Measurements from ENCODE around the gene CEP128.
"Not testable (repeated sequence)": the region's sequence is repeated elsewhere in the genome, so short reads cannot be mapped to it uniquely, and the experiment has no call there.

CEP128 gene

GRCh38 chr14:80941241-80942185 is at the start of gene CEP128:
TSS of gene CEP128 (minus strand) at chr14:80941738.
- DNase-seq = peak; percentile 38 to 68 (median 44)

- DNase-seq = no peak
Measured at GRCh38 chr14:80988735-80989429, 47.3 kb upstream of the CEP128 start.

GRCh38 chr14:80988192-80988591 is 46.7 kb upstream of the CEP128 start:
- no peak for DNase-seq

GRCh38 chr14:80987235-80988032 is 45.9 kb upstream of the CEP128 start:
- peak; percentile 2 to 27 (median 18) for DNase-seq

- no peak for DNase-seq
Measured at GRCh38 chr14:80982711-80983110, 41.2 kb upstream of the CEP128 start.

- no peak for DNase-seq
Measured at GRCh38 chr14:80981673-80982072, 40.1 kb upstream of the CEP128 start.

GRCh38 chr14:80981156-80981555 is 39.6 kb upstream of the CEP128 start:
- DNase-seq = no peak

- DNase-seq = no peak
Measured at GRCh38 chr14:80979951-80980350, 38.4 kb upstream of the CEP128 start.

- no peak for DNase-seq
Measured at GRCh38 chr14:80978403-80978802, 36.9 kb upstream of the CEP128 start.

- DNase-seq = no peak
Measured at GRCh38 chr14:80977221-80977620, 35.7 kb upstream of the CEP128 start.

- DNase-seq = no peak
Measured at GRCh38 chr14:80974679-80975078, 33.1 kb upstream of the CEP128 start.

- DNase-seq = no peak
Measured at GRCh38 chr14:80973931-80974641, 32.5 kb upstream of the CEP128 start.

GRCh38 chr14:80965037-80965436 is 23.5 kb upstream of the CEP128 start:
- DNase-seq = no peak

- DNase-seq = no peak
Measured at GRCh38 chr14:80959496-80959895, 18.0 kb upstream of the CEP128 start.

- DNase-seq = no peak
Measured at GRCh38 chr14:80958939-80959338, 17.4 kb upstream of the CEP128 start.

- DNase-seq = no peak
Measured at GRCh38 chr14:80958226-80958625, 16.7 kb upstream of the CEP128 start.

- DNase-seq = no peak
Measured at GRCh38 chr14:80957613-80958012, 16.1 kb upstream of the CEP128 start.

GRCh38 chr14:80956922-80957321 is 15.4 kb upstream of the CEP128 start:
- no peak for DNase-seq

GRCh38 chr14:80956102-80956501 is 14.6 kb upstream of the CEP128 start:
- DNase-seq = no peak

GRCh38 chr14:80955416-80955941 is 13.9 kb upstream of the CEP128 start, which contains the start of gene TSHR:
TSS of gene TSHR (plus strand) at chr14:80955621. CDS start at chr14:80955681, 60 bp downstream.
- peak in 1 of 4 experiments; percentile 9 for DNase-seq

GRCh38 chr14:80954687-80955299 is 13.3 kb upstream of the CEP128 start:
- peak in 3 of 4 experiments; percentile 30 to 55 (median 49) for DNase-seq

GRCh38 chr14:80953211-80953610 is 11.7 kb upstream of the CEP128 start:
- not testable (repeated sequence) for DNase-seq

Data from activated naive CD4-positive, alpha-beta T cell (primary cell).